Epithelial cell of prostate (primary cell): ENCODE data around the gene PPP1R1C.

Experiments used
- DNase-seq: peaks from one replicate; pipeline ENCODE4 v3.0.0-alpha.2; 2011; ENCODE audit warnings: low read depth, low spot score
- H3K27ac ChIP-seq: fragments of 450-650 bp; 2 replicates; pipeline ENCODE4 v1.5.1; 2017; ENCODE audit warnings: mild to moderate bottlenecking

The PPP1R1C gene

GRCh38 chr2:181970160-181970794 lies 15.4 kb upstream of the PPP1R1C start:
- no peak for DNase-seq
- no peak overlapping the region for H3K27ac ChIP-seq

DNA sequence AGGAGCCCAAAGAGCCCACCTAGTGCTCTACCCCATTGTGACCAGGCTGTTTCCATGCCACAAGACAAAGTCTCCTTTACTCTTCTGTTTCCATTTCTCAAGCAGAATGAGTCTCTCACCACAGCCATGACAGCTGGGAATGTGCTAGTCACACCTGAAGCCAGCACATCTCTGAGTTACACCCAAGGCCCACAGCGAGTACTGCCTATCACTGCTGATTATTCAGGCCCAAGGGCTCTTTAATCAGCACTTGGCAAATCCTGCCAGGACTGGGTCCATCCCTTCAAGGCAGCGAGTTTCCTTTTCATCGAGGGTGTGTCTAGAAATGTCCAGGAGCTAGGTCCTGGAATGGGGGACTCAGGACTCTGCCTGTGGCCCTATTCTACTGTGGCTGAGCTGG lies 14.6 kb upstream of the PPP1R1C start:
- no peak for DNase-seq
- no peak overlapping the region for H3K27ac ChIP-seq

- no peak for DNase-seq
- H3K27ac ChIP-seq, result no peak overlapping the region
Measured at GRCh38 chr2:181972431-181973170, 13.1 kb upstream of the PPP1R1C start.

- DNase-seq, result no peak
- H3K27ac ChIP-seq, result no peak overlapping the region
Measured at GRCh38 chr2:181973171-181973783, 12.4 kb upstream of the PPP1R1C start.

- peak; percentile 98 for DNase-seq
- H3K27ac ChIP-seq, result peak overlapping the region; percentile 81
Measured at GRCh38 chr2:181977661-181978350, 7.8 kb upstream of the PPP1R1C start.

DNA sequence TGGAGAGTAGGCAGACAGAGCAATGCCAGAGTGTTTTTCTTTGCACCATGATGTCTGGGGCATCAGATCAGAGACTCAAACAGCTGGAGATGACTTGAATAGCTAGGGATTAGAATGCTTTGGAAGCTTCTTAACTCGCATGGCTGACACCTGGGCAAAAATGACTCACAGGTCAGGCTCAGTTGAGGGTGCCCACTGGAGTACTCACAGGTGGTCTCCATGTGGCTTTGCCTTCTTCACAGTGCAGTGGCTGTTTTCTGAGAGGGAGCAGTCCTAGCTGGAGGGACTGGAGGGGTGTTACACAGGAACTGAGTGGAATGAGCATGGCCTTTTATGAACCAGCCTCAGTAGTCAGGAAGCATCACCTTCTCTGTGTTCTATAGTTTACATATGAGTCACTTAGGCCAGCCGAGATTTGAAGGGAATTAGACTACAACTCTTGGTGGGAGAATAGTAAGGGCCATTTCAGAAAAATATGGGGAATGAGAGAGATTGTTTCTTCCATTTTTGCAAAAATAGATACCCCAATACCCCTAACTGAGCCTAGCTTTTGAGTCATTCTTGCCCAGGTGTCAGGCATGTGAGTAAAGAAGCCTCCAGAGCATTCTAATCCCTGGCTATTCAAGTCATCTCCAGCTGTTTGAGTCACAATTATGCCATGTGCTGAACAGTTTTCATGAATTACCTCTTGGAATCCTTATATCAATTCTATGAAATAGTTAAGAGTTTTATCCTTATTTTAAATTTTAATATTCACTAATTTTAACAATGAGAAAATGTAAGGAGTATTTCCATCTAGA lies 7.1 kb upstream of the PPP1R1C start:
- H3K27ac ChIP-seq, result peak overlapping the region; percentile 81
- no peak for DNase-seq

- H3K27ac ChIP-seq, result no peak overlapping the region
- no peak for DNase-seq
Measured at GRCh38 chr2:181984060-181984459, 1.6 kb upstream of the PPP1R1C start.

DNA sequence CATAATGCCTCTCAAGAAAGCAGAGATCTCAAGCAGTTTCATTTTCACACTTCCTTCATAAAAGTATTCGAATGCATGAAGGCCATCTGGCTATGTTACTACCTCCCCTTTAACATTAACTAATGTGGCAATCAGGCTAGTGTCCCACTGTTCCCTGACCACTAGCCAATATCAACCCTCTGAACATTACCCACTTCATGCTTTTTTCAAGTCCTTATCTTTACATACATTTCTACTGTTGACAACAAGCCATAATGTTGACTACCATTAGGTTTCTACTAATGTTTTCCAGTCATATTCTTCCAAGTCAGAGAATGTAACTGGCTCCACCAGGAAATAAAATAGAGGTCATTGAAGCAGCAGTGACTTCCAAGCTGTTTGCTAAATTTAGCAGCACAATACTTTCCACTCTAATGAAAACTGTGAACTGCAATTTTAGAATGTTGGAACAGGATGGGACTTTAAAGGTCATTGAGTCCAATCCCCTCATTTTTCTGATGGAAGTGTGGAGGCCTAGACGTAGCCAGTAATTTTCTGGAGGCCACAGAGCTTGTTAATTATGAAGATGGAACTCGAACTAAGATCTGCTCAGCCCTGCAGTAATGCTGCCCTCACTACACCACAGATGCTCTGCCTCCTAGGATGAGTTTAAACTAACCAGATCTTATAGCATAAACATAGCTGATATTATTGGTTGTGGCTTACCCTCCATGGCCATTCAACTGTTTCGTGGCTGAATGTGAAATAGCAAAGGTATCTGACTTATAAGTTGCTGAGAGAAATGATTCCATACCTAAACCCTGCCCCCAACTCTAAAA lies 630 bp upstream of the PPP1R1C start:
- no peak overlapping the region for H3K27ac ChIP-seq
- no peak for DNase-seq

- DNase-seq, result no peak
- H3K27ac ChIP-seq, result no peak overlapping the region
Measured at GRCh38 chr2:181988154-181988924, 2.7 kb downstream of the PPP1R1C start.

- no peak overlapping the region for H3K27ac ChIP-seq
- no peak for DNase-seq
Measured at GRCh38 chr2:181989099-181989498, 3.4 kb downstream of the PPP1R1C start.

- DNase-seq, result no peak
- no peak overlapping the region for H3K27ac ChIP-seq
Measured at GRCh38 chr2:181991171-181991885, 5.7 kb downstream of the PPP1R1C start.

DNA sequence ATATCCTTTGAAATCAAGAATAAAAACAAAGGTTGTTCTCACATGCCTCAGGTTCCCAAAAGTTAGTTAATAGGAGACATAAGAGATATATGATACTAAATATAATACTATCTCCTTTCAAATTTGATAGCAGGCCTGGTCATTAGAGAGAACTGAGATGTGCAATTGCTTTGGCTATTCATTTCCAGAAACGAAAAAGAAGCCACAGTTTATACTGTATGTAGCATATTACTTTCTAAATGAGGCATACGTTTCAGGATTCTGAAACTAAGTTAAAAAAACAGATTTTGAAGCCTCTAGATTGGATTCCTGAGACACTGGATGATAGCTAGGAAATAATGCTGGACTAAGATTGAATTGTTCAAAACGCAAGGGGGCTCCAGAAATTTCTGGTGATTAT lies 7.1 kb downstream of the PPP1R1C start:
- H3K27ac ChIP-seq, result no peak overlapping the region
- DNase-seq, result no peak

DNA sequence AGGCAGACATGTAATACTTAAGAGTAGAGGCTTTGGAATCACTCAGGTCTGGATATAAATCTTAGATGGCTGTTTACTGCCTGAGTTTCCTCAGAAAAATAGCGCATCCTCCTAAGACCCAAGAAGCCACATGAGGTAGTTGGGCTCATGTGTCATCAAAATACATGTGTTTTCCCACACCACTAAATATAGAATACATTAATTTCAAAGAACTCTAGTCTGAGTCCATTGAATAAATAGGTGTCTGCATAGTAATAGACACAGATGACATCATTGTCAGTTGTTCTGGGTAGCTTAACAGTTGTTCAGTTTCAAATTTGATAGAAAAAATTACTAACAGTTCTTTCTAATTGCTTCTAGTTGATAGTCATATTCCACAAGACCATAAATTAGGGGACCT lies 9.6 kb downstream of the PPP1R1C start:
- H3K27ac ChIP-seq, result no peak overlapping the region
- no peak for DNase-seq

GRCh38 chr2:181998041-181998835 lies 12.6 kb downstream of the PPP1R1C start:
- peak overlapping the region; percentile 35 for H3K27ac ChIP-seq
- no peak for DNase-seq

DNA sequence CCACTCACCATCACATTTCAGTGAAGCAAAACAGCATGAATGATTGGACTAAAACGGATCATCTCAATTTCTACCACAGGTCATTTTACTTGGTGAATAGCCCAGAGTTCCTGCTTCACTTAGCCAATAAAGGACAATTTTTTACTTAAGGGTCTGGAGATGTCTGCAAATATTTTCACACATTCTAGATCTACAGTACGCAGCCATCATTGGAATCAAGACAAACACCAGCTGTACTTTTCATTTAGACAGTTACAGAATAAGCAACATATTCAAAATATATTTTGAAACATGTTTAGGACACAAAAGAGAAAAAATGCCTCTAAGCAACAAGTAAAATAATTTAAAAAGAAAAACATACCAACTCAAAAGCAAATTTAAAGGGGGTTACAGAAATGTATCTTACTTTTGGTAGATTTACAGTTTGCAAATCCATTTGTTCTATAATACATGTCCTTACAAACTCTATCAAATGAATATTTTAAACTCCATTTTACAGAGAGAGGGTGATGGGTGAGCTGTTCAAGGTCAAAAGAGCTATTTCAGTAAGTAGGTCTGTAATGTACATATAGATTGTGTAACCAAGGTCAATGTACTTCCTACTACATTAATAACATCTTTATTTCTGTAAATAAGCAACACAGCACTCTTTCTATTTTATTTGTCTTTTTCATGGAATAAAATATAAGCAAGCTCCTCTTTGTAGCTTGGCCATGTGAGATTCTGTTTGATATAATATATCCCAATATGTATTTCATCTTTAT lies 13.4 kb downstream of the PPP1R1C start:
- DNase-seq, result no peak
- no peak overlapping the region for H3K27ac ChIP-seq

DNA sequence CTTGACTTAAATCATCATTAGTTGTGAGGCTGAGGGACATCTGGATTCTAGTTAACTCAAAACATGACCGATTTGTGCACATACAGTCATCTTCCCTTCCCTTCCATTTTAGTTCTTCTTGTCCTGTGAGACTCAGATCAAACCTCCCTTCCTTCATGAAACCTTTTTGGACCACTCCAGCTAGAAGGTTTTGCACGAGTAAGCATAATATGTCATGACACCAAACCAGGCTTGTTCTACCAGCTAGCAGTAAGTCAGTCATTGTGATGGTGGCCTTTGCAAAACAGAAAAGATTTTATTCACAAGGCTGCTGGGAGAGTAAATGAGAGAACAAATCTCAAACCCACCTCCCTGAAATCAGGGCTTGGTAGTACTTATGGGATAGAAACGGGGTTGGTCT lies 14.3 kb downstream of the PPP1R1C start:
- no peak overlapping the region for H3K27ac ChIP-seq
- DNase-seq, result no peak
